Lung microvascular endothelial cell (primary cell): ENCODE data around the gene DUSP16. TPM values are rescaled to one million over a fixed set of nuclear protein-coding genes. Genes with fewer than 3 reads are reported as not detected.
"Not testable (repeated sequence)": the region's sequence is repeated elsewhere in the genome, so short reads cannot be mapped to it uniquely, and the experiment has no call there.

Source experiments
- DNase-seq, 2 donors: peaks; one replicate each; pipeline versions ENCODE4 v3.0.0 to v3.0.0-alpha.2; 2010; ENCODE audit warnings: low read depth in 2 of 2
- total RNA-seq: library from RNA; depleted of rRNA; stranded (reverse); fragments of >200 nt; gene quantifications from 2 replicates; pipeline ENCODE4 v1.2.1, GENCODE V29; 2014

The DUSP16 gene
- total RNA-seq, 1 donor from 2014 or later = 5.8 TPM

- no peak for DNase-seq
Measured at GRCh38 chr12:12521044-12521485, 41.6 kb downstream of the DUSP16 start.

GRCh38 chr12:12520273-12520672 lies 42.4 kb downstream of the DUSP16 start:
- DNase-seq = no peak

GRCh38 chr12:12519354-12519998 lies 43.2 kb downstream of the DUSP16 start:
- DNase-seq = no peak

DNA sequence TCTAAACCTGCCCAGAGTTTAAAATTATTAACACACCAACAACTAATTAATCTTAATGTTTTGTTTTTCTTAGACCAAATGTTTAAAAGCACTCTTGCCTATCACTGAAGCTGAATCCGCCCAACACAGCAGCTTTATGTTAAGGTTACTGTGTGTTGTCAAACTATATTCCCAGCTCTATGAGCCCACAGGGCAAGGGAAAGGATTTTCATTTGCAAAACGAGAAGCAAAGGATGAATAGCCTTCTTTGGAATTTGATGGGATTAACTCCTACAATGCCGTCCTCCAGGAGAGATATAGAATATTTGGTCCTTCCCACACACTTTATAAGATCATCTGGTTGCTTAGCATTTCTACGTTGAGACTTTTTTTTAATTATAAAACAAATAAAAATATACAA lies 43.7 kb downstream of the DUSP16 start:
- DNase-seq = no peak

DNA sequence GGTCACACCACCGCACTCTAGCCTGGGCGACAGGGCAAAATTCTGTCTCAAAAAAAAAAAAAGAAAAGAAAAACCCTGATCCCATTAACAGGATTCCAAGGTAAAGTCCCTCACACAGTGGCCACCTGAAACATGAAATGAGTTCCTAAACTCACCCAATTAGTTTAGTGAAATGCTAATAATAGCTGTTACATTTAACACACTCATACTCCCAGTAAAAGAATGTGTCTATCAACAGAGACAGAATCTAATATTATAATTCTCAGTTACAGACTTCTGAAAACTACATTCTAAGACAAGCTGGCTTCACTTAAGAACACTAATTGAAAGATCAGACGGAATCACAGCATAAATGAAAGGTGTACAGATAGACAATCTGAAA lies 44.2 kb downstream of the DUSP16 start:
- DNase-seq = no peak

- no peak for DNase-seq
Measured at GRCh38 chr12:12513416-12514006, 49.2 kb downstream of the DUSP16 start.

DNA sequence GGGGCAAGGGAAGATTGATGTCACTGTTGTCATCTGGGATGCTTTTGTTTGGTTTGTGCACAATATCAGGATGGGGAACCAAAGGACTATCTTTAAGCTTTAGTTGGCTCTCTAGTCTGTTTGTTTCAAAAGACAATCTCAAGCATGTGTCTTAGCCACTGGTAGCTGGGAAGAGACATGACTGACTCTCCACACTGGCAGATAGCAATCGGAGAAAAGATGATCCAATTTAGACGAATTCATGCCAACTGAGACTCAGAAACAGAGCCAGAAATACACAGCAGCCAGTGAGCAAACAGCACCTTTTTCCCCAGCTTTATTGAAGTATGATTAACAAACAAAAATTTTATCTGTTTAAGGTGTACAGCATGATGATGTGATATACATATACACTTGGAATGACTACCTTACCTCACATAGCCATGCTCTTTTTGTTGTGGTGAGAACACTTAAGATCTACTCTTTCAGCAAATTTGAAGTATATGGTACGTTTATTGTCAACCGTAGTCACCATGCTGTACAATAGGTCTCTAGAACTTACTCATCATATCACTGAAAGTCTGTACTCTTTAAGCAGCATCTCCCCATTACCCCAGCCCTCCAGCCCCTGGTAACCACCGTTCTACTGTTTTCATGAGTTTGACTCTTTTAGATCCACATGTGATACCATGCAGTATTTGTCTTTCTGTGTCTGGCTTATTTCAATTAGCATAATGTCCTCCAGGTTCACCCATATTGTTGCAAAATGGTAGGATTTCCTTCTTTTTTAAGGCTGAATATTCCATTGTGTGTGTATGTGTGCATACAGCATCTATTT lies 50.6 kb downstream of the DUSP16 start:
- no peak for DNase-seq

GRCh38 chr12:12511021-12511783 lies 51.5 kb downstream of the DUSP16 start:
- no peak for DNase-seq

DNA sequence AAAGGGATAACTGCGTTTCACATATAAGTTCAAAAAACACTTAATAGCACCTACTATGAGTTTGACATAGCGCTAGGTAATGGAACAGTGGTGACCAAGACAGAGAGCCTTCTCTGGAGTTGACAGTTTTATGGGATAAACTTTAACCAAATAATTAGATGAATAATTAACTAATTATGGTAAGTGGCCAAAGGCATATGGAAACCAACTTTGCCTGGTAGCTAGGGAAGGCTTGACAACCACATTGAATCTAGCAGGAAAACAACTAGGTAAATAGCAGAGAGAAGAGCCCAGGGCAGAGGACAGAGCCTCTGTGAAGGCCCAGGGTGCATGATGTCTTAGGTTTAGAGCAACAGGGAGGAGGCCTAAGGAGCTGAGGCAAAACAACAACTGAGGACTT lies 52.1 kb downstream of the DUSP16 start:
- DNase-seq = no peak

DNA sequence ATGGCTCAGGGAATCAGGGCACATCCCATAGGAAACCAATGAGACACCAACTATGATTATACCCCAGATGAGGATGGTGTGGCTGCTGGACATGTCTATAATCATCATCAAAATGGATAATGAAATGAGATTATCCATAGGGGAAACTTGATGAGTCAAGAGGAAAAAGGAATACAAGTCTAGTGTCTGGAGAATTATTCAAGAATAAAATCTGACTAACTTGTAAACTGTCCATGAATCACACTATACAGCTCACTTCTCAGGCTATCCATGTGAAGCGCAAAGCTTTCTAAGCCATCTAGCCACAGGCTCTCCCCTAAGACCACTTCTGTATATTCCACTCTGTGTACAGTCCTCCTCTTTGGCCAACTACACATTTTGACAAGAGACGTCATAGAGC lies 52.5 kb downstream of the DUSP16 start:
- DNase-seq = peak in 1 of 2 donors; percentile 82

- no peak for DNase-seq
Measured at GRCh38 chr12:12508612-12509011, 54.1 kb downstream of the DUSP16 start.

DNA sequence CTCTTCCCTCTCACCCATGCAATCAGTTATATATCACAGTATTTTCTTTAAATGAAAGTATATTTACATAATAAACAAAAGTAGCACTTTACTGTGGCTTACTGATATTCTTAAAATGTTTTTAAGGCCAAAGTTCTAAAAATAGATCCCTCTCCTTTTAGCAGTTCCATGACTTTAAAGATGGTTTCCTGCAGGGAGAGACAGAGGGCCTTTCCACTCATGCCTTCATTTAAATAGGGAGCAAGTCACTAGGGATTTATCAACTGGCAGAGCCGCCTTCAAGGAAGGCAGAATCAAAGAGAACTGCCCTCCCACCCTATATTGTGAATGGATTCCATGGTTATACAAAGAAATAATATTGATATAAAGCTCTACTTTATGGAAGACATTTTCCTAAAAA lies 55.5 kb downstream of the DUSP16 start:
- DNase-seq = no peak

- peak; percentile 6 to 59 for DNase-seq
Measured at GRCh38 chr12:12506496-12506890, 56.2 kb downstream of the DUSP16 start.

DNA sequence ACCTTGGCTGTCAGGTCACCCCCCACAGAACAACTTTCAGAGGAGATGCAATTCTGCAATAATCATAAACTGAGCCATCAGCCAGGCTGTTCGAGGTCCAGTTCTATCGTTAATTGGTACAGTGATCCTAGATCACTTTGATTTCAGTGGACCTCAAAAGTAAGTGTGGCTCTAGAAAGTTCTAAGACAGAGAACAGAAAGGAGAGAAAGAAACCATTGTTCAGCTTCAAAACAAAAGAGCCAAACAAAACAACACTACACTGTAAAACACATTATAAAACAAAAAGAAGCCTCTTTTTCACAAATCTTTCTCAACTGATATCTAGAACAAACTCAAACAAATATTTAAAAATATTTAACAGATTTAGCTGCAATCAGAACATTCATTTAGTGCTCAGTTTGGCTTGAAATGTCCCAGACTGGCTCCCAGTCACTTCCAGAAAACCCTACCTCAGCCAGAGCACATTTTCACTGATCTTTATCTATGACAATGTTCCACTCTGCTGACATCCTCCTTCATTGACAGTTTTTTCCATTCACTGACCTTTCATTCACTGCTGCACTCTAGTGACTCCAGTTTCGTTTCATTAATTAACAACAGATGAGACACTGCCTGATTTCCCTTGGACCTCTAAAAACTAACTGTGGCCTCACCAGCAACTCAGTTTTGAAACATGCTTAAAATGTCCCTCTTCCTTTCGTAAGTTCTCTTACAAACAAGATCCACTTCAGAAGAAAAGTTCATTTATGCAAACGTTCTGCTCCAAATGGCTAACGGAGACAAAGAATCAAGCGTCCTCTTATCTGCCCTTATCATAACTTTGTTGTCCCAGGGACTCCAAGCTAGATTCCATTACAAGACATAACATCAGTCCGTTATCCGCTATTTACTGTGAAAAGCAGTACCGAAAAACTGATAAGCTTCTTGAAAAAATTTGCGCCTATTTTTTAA lies 56.8 kb downstream of the DUSP16 start:
- DNase-seq = peak; percentile 70 to 92

DNA sequence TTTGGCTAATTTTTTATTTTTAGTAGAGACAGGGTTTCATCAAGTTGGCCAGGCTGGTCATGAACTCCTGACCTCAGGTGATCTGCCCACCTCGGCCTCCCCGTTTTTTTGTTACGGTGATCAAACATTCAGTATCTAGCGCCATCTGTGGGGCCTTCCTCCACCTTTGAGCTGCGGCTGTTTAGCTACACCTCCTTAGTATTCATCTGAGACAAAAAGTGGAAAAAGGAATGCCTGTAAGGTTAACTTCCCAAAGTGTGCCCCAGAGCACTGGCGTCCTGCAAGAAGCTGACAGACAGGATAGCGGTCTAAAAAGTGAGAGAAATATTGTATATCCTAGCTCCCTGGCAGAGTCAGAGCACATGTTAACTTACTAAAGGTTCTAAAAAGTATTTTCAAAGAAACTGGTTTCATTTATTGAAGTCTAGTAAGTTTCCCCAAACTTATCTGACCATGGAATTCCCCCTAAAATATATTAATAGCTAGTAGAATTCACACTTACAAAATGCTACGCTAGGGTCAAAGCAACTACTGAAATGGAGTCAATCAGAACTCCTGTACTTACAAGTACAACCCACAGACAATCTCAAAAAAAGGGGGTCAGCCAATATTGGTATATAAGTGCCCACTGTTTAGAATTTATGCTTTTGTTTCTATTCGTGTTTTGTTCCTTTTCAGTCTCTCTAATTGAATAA lies 59.1 kb downstream of the DUSP16 start:
- no peak for DNase-seq

- no peak for DNase-seq
Measured at GRCh38 chr12:12502815-12503151, 59.9 kb downstream of the DUSP16 start.

DNA sequence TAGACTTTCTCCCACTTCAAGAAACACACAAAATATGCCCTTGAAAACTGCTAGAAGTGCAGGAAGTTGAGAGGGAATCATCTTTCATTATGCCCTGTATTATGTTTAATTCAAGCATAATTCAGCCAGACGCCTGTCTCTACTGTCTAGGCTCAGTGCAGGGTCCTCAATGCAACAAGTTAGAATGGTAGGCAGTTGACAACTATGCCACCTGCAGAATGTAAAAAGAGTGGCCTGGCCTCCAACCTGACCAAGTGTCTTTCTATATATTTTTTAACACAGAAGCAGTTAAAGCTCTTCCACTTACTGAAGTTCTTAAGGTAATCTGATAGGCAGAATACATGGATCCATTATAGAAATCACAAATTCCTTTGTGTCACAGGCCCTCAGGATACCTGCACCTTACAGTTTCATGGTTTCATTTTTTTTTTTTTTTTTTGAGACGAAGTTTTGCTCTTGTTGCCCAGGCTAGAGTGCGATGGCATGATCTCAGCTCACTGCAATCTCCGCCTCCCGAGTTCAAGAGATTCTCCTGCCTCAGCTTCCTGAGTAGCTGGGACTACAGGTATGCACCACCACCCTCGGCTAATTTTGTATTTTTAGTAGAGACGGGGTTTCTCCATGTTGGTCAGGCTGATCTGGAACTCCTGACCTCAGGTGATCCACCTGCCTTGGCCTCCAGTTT lies 60.4 kb downstream of the DUSP16 start:
- not testable (repeated sequence) for DNase-seq

DNA sequence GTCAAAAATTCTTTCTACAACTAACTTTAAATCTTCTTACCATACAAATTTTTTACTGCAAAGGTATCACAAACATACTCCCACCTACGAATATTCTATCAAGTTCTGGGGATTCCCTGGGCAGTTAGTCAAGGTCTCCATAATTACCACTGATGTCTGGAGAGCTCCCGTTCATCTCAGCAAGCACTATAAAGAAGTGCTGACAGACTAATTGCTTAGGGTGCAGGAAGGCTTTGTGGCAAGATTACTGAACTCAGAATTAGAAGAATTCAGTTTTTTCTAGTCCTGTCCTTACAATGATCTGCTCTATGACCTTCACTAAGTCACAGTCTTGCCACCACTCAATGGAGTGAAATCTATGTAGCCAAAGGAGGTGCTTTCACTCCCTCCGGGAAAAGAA lies 61.5 kb downstream of the DUSP16 start:
- no peak for DNase-seq

GRCh38 chr12:12499909-12500604 lies 62.6 kb downstream of the DUSP16 start:
- DNase-seq = no peak
